ENCODE data around the gene TMC2. TPM values are rescaled to one million over a fixed set of nuclear protein-coding genes. Genes with fewer than 3 reads are reported as not detected.

Gene TMC2
- total RNA-seq, 1 donor from 2014 or later, result 0.11 TPM

- TF ChIP-seq CTCF (IDR thresholded peaks at IDR 0.05; ENCODE audit: unreplicated experiment), result no peak
- H3K27ac Mint-ChIP-seq, result no peak overlapping the region
- H3K36me3 Mint-ChIP-seq, result no peaks in the 10 kb centered on the region
- DNase-seq (ENCODE audit: low spot score in 2 of 2, unreplicated experiment in 2 of 2), result no peak
- peaks cover 9% of the 10 kb centered on the region for H3K4me1 Mint-ChIP-seq
- H3K9me3 Mint-ChIP-seq, result no peaks in the 10 kb centered on the region
- no peak overlapping the region for H3K4me3 Mint-ChIP-seq
- H3K27me3 Mint-ChIP-seq (ENCODE audit: low read depth), result peaks cover 78% of the 10 kb centered on the region
Observed at GRCh38 chr20:2535711-2536559, 438 bp upstream of the TMC2 start.

- Mint-ChIP-seq H3K4me3 (no peak overlapping the region), H3K9me3 (no peaks in the 10 kb centered on the region), H3K36me3 (no peaks in the 10 kb centered on the region), H3K27ac (no peak overlapping the region), H3K4me1 (peaks cover 12% of the 10 kb centered on the region), H3K27me3 (ENCODE audit: low read depth) (peaks cover 76% of the 10 kb centered on the region)
- no peak for TF ChIP-seq CTCF (IDR thresholded peaks at IDR 0.05; ENCODE audit: unreplicated experiment)
- no peak for DNase-seq (ENCODE audit: low spot score in 2 of 2, unreplicated experiment in 2 of 2)
Observed at GRCh38 chr20:2537101-2537500, 728 bp downstream of the TMC2 start.

GRCh38 chr20:2538356-2538755 lies 2.0 kb downstream of the TMC2 start:
- Mint-ChIP-seq H3K27ac (no peak overlapping the region), H3K4me1 (peaks cover 13% of the 10 kb centered on the region), H3K9me3 (no peaks in the 10 kb centered on the region), H3K4me3 (no peak overlapping the region), H3K36me3 (no peaks in the 10 kb centered on the region), H3K27me3 (ENCODE audit: low read depth) (peaks cover 72% of the 10 kb centered on the region)
- DNase-seq (ENCODE audit: low spot score in 2 of 2, unreplicated experiment in 2 of 2), result no peak
- no peak for TF ChIP-seq CTCF (IDR thresholded peaks at IDR 0.05; ENCODE audit: unreplicated experiment)

- Mint-ChIP-seq H3K9me3 (no peaks in the 10 kb centered on the region), H3K4me1 (peaks cover 8% of the 10 kb centered on the region), H3K27ac (no peak overlapping the region), H3K36me3 (no peaks in the 10 kb centered on the region), H3K4me3 (no peak overlapping the region), H3K27me3 (ENCODE audit: low read depth) (peaks cover 70% of the 10 kb centered on the region)
- TF ChIP-seq CTCF (IDR thresholded peaks at IDR 0.05; ENCODE audit: unreplicated experiment), result no peak
- no peak for DNase-seq (ENCODE audit: low spot score in 2 of 2, unreplicated experiment in 2 of 2)
Observed at GRCh38 chr20:2538931-2539720, 2.8 kb downstream of the TMC2 start.

GRCh38 chr20:2541940-2542339 lies 5.6 kb downstream of the TMC2 start:
- TF ChIP-seq CTCF (IDR thresholded peaks at IDR 0.05; ENCODE audit: unreplicated experiment), result no peak
- Mint-ChIP-seq H3K9me3 (peaks cover 5% of the 10 kb centered on the region), H3K4me1 (peaks cover 4% of the 10 kb centered on the region), H3K36me3 (no peaks in the 10 kb centered on the region), H3K4me3 (no peak overlapping the region), H3K27ac (no peak overlapping the region), H3K27me3 (ENCODE audit: low read depth) (peaks cover 74% of the 10 kb centered on the region)
- no peak for DNase-seq (ENCODE audit: low spot score in 2 of 2, unreplicated experiment in 2 of 2)

All from mesothelial cell of epicardium (in vitro differentiated cells).